Measurements from ENCODE around the gene GNAT2.

GNAT2 gene

DNA sequence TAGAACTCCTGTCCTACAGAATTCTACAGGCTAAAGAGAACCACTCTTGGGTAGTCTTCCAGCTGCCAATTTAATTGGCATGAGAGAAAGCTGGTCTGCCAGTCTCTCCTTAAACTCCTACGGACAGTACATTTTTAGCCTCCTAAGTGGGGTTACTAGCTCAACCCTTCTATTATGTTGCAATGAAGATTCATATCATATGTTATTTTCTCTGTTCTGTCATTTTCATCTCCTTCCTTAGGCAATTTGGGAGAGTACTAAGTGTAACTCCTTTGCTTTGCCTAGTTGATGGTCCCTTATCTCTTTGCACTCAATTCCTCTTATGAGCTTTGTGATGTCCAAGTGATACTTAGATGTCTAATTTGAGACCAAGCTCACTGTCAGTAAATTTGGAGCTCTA lies 14.0 kb downstream of the GNAT2 start:
- DNase-seq, result no peak

DNA sequence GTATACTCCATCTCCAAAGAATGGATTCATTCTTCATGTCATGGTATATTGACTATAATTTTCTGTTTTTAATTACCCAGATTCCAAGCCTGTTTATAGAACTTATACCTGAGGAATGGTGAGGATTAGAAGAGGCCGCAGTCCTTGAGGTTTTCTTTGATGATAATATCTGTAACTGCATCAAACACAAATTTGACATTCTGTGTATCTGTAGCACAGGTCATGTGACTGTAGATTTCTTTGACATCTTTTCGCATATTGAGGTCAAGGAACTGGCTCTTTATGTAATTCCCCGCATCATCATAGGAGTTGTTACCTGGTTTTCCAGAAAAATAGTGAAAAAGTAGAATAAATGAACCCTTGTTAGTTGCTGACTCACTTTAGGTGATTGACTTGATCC lies 16.2 kb downstream of the GNAT2 start:
- DNase-seq, result no peak

GRCh38 chr1:109598655-109599054 lies 20.8 kb downstream of the GNAT2 start:
- no peak for DNase-seq

DNA sequence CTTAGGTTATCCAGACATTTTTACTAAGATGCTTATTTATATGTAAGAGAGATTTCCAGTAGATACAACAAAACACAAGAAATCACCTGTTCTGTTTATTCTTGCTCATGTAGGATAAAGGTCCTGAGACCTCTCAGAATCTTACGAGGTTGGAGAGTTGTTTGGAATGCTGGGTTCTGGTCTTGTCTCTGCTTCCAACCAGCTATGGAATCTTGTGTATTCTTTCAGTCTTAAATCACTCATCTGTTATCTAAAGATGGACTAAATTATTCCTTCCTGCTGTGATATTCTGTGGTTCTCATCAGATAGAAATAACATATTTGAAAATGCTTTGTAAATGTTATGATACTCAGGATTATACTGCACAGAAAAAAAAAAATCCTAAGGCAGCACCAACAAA lies 21.3 kb downstream of the GNAT2 start:
- DNase-seq, result no peak

DNA sequence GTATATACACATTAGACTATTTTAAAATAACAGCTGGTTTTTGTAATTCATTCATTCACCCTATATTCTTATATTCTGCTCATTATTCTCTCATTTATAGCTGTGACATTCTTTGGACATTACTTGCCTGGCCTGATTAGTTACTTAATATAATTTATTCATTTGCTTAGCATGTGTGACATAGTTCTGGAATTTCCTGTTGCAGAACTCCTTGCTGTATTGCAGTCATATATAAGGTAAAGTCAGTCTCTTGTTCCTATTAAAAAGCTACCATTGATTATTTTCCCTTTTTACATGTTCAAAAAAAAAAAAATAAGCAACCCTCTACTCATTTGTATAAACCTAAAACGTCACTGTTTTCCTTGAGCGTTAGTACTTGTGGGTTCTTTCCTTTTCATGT lies 23.9 kb downstream of the GNAT2 start:
- no peak for DNase-seq

DNA sequence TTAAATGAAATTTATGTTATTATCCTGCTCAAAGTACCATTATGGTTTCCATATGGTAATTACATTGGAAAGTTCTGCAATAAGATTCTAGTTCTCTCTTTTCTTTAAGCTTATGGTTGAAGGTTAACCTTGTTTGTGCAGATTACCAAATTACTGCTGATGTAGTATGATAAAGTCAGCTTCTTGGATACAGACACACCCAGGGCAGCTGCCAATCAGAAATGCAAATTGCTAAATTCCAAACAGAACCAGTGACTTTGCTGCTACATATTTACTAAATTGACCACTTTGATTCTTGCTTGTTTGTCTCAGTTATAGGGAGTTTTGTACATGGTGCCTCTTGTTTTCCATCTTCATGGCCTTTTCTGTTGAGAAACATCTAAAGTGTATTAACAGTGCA lies 26.5 kb downstream of the GNAT2 start:
- no peak for DNase-seq

GRCh38 chr1:109589679-109590078 lies 29.7 kb downstream of the GNAT2 start:
- DNase-seq, result no peak

- no peak for DNase-seq
Observed at GRCh38 chr1:109589177-109589576, 30.2 kb downstream of the GNAT2 start.

GRCh38 chr1:109586055-109586454 lies 33.4 kb downstream of the GNAT2 start:
- no peak for DNase-seq

DNA sequence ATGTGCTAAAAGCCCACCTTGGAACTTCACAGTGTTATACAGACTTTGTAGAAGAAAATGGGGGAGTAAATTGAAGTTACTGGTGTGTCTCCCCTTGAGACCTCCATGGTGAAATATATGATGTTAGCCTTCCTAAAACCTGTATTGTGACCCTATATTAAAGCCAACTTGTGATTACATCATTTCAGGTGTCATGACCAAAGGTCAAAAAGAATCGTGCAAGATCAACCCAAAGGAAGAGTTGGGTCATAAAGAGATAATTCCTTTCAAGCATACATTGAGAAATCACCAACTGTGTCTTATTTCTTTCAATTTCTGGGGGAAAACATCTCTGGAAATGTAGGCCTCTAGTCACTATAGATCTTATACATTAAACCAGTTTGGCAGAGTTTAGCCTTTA lies 34.6 kb downstream of the GNAT2 start:
- DNase-seq, result no peak

- no peak for DNase-seq
Observed at GRCh38 chr1:109582021-109582420, 37.4 kb downstream of the GNAT2 start.

DNA sequence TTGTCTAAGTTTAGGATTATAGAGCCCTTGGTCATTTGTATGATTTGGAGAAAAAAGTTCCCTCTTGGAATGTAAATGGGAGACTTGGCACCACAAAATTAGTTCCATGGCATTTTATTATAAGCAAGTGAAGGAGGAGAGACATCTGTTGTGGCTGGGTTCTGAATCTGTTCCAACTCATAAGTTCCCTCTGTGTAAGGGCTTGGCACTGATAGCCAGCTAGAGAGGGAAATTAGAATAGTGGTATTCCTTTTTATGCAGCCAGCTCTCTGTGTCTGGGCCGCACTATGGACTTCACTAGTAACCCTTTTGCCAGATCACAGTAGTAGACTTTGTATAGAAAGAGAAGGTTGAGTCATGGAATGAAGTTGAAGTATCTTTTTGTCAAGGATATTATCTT lies 39.9 kb downstream of the GNAT2 start:
- DNase-seq, result no peak

DNA sequence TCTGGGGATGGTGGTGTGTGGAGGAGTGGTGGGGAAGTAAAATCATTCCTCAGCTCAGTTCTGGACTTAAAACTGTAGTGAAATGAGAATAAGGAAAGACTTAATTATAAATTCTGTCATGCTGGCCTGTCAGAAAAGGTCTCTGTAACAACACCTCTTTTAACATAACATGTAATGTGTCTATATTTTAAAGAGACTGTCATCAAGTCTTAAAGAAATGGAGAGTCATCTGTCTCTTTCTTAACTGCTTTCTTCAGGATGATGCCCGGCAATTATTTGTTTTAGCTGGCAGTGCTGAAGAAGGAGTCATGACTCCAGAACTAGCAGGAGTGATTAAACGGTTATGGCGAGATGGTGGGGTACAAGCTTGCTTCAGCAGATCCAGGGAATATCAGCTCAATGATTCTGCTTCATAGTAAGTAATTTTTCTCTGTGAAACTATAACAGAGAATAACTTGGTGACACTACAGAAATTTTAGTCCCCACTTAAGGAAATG lies 40.4 kb downstream of the GNAT2 start:
- no peak for DNase-seq

DNA sequence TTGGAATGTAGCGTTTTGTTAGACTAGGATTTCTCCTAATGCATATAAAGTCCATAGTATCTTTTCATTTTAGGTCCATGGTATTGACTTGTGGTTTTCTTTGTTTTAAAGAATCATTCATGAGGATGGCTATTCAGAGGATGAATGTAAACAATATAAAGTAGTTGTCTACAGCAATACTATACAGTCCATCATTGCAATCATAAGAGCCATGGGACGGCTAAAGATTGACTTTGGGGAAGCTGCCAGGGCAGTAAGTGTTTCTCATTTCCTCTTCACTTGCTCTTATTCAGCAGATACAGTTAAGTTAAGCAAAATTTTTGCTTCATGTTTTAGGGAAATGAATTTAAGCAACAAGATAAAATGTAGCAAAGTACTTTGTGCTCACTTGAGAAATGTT lies 45.6 kb downstream of the GNAT2 start:
- DNase-seq, result no peak

DNA sequence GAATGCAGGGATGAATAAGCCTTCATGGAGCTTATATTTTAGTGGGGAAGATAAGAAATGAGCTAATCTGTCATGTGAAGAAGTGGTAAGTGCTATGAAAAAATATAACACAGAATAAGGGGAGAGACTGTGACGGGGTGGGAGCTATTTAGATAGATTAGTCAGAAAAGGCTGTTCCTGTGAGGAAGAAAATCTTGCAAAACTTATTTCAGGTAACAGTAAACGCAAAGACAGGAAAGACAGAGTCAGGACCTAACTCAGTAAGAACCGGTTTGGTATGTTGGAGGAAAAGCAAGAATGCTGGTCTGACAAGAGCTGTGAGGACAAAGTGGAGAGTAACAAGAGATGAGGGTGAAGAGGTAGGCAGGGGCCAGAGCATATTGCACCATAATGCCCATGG lies 49.0 kb downstream of the GNAT2 start:
- no peak for DNase-seq

DNA sequence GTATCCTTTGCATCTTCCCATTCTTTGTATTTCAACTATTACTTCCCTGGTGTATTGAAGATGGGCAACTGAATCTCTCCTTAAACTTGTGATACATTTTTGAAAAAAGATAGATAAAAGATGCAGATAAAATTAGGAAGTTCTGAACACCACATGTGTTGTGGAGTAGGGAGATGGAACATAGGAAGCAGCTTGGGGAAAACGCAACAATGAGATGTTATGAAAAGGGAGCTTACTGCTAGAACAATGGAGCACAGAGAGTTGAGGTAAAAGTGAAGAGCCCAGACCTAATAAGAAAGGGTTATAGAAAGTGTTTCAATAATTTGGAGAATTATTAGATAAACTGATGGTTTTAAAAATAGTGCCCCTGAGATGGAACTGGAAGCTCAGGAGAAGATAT lies 50.1 kb downstream of the GNAT2 start:
- DNase-seq, result no peak

- no peak for DNase-seq
Observed at GRCh38 chr1:109567877-109568672, 51.3 kb downstream of the GNAT2 start.

- no peak for DNase-seq
Observed at GRCh38 chr1:109566982-109567381, 52.4 kb downstream of the GNAT2 start.

GRCh38 chr1:109565241-109565640 lies 54.2 kb downstream of the GNAT2 start:
- no peak for DNase-seq

- DNase-seq, result no peak
Observed at GRCh38 chr1:109564194-109564878, 55.1 kb downstream of the GNAT2 start.

DNA sequence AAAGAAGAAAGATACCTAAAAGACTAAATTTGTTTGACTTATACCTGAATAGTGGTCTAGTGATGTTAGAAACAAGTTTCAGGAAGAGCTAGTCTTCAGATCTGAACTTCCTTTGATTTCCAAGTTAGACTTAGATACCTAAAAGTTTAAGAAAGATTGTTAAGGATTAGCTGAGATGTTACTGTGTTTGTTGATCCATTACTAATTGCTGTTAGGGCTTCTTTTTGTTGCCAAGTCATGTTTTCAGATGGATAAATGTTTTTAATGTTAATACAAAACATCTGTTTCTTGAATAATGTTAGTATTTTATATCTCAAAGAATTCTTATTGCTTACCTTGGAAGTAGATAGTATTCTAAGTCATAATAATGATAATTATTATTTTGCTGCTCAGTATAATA lies 59.4 kb downstream of the GNAT2 start:
- no peak for DNase-seq

DNA sequence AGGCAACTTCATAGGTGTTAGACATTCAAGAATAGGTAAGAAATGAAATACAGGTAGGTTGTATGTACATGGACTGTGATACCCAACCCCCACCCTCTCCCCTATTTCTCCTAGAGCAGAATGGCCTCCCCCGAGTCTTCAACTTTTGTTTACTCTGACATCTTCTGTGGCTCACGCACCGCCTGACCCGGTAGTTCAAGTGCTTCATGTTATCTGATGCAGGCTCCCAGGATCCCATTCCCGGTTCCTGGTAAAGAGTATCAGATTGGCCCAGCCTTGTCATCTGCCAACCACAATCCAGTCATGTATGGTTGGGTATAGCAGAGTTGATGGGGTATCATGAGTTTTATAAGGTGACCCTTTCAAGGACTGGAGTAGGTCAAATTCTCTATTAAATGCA lies 61.9 kb downstream of the GNAT2 start:
- DNase-seq, result no peak

GRCh38 chr1:109556563-109556962 lies 62.9 kb downstream of the GNAT2 start:
- DNase-seq, result no peak

Measured in NCI-H1436 treated with DMSO at 0.1 percent for 48 hours (cell line).